HG03139 (cell line): Measurements from ENCODE around the gene PAX7.
"Not testable (repeated sequence)": the region's sequence is repeated elsewhere in the genome, so short reads cannot be mapped to it uniquely, and the experiment has no call there.

ENCODE experiments used
- ATAC-seq: cut with Tn5 transposase; IDR thresholded peaks from one replicate; pipeline ENCODE4 v1.9.1; 2021; ENCODE audit not compliant: unreplicated experiment

The PAX7 gene

DNA sequence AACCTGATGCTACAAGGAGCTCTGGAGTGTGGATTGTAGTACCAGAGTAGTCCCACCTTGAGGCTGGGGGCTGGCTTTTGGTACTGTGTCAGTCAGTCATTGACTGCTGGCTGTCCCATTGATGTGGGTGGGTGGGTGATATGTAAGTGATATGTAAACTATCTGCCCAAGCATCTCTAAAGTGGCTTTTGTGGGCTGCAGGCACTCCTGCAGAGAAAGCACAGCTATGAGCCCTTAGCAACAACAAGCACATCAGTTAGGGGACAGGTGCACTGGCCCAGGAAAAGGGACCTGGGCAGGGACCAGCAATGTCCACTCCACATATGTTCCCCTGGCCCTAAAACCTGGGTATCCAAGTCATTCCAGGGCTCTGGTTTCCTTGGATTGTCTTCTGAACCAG, 118.9 kb downstream of the PAX7 start:
- ATAC-seq = no peak

DNA sequence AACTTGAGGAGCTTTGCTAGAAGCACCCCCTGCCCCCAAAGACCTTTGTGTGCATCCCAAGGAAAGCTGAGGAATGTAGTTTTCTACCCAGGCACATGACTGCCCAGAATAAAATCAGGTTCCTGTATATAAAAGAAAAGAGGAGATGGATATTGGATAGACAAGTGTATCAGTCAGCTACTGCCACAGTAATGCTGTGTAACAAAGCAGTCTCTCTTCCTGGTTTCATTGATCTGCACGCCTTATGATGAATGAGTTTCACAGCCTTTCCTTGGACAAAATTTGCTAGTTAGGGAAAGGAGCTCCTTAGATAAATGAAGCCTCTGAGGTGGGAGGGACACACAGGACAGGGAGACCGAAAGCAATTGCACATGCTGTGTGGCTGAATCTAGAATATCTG, 120.0 kb downstream of the PAX7 start:
- no peak for ATAC-seq

DNA sequence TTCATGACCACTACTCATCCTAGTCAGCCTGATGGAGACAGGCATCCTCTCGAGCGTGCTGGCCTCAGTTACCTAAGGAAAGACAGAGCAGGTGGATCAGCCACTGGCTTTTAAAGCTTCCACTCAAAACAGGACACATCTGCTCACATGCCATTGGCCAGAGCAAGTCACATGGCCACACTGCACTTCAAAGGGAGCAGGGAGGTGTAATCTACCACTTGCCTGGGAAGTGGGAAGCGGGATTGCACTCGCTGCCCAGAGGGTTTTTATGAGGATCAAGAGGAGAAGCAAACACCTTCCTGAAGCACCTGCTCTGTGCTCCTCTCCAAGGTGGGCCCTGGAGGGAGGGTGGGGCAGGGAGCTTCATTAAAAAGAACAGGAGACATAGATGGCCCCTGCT, 120.8 kb downstream of the PAX7 start:
- no peak for ATAC-seq

DNA sequence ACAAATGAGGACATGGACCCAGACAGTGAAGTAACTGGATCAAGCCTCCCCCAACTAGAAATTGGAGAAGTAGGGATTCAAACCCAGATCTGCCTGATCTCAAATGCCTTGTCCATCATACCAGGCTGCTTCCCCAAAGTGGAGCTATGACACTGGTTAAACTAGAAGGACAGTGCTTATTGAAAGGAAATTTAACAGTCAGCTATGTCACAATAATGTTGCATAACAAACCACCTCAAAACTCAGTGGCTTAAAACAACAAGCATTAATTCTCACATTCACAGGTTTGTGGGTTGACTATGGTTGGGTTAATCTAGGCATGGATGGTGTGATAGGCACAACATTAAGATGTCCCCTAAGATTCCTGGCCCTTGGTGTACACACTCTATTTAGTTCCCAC, 121.8 kb downstream of the PAX7 start:
- ATAC-seq = no peak

DNA sequence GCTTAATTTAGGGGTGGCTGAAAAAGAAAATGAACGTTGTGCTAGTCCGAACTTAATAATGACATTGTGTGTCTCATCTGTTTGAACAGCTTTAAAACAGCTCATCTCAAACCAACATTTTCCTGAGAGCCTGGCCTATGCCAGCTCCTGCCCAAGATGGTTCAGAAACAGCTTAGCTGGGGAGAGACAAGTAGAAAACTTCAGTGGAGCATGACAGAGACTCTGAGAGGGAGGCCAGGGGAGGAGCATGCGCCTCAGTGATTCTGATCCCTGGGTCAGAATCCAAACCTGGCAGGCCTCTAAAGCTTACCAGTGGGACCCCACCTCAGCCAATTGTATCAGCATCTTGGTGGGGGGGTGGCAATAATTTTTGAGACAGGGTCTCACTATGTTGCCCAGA, 129.5 kb downstream of the PAX7 start:
- ATAC-seq = no peak

DNA sequence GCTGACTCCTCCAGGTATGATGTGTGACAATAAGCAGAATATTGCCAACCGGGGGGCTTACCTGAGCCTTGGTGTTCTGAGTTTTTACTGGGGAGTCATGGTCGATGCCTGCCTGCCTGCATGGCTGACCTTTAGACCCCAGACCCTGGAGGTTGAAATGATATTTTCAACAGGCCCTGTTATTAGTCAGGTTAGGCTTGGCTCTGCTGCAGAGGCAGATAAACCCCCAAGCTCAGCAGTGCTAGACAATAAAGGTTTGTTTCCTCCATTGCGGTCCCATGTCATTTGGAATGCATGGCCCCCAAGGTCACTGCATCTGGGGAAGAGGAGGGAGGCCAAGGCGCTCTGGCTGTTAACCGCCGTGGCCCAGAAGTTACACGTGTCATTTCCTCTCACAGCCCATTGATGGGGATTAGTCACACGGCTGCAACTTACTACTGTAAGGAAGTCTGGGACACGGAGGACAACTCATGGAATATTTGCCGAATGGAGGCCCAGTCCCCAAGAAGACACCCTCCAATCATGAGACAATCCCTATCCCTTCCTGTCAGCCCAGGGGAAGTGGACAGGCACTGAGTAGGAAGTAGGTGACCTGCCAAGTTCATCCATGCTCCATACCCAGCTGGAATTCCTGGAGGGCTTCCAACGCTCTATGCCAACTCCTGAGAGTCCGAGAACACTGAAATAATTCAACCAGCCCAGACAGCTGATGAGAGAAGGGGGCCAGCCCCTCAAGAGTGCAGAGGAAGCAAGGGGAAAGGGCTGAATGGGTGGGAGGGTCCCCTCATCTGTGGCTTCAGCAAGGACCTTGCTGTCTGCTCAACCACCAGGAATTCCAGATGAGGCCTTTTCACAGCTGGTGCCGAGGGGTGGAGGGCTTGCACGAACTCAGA, 131.5 kb downstream of the PAX7 start:
- ATAC-seq = no peak

DNA sequence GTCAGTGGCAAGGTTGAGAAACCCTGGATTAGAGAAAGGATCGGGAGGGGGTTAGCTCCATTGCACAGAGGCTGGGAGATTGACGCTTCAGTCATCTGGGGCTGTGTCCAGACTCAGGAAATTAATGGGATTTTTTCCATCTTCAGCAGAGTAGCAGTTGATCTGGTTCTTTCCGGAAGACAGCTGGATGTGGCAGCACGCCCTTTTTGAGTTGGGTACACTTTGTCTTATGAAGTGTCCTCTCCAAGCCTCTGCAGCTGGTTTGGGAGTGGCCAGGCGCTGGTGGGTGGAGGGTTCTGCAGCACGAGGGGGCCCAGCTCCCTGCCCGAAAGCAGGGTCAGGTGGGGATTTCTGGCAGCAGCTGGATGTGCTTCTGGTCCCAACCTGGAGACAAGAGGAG, 133.7 kb downstream of the PAX7 start:
- no peak for ATAC-seq

DNA sequence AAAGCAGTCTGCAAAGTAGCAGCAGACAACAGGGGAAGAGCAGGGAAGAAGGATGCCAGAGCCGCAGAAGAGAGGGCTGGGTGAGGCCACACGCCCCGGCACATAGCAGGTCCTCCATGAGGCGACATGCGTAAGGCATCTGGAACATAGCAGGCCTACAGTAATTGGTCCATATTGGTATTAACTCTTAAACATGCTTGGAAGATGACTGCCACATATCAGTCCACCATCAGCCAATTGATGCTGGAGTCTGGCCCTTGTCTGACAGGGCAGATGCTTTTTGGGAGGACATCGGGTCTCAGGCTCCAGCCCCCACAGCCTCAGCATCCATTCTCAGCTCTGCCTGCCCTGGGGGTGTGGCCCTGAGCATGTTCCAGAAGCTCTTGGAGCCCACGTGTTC, 135.1 kb downstream of the PAX7 start:
- no peak for ATAC-seq

DNA sequence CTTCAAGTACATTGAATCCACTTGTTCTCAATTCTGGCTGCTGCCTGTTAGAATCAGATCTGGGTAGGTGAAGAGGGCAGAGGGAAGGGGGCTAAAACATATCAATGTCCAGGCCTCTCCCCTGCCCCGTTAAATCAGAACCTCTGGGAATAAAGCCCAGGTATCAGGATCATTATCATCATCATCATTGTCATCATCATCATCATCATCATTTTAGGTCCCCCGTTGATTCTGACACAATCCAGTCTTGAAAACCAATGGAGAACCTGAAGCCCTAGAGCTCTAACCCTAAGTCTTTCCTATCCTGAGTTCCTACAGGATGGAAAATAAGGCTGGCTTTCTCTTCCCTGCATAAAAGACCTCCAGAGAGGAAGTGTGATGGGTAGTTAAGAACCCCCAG, 135.7 kb downstream of the PAX7 start:
- no peak for ATAC-seq

DNA sequence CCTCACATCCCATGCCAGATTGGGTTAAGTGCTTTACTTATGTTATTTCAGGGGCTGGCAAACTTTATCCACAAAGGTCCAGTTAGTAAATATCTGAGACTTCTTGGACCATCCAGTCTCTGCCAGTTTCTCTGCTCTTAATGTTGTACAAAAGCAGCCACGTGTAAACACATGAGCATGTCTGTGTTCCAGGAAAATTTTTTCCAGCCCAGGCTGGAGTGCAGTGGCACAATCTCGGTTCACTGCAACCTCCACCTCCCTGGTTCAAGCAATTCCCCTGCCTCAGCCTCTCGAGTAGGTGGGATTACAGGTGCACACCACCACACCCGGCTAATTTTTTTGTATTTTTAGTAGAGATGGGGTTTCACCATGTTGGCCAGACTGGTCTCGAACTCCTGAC, 136.9 kb downstream of the PAX7 start:
- not testable (repeated sequence) for ATAC-seq

DNA sequence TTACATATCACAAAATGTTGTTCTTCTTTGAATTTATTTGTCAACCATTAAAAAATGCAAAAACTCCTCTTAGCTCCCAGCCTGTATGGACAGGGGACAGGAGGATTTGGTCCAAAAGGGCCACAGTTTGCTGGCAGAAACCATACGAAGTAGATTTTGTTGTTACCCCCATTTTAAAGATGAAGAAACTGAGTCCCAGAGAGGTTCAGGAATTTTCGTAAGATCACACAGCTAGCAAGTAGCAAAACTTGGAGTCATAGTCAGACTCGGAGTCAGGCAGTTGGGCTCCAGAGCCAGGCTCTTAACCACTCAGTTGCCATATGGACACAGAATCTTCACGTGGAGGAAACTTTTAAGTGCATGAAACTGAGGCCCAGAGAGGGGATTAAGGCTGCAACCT, 137.4 kb downstream of the PAX7 start:
- no peak for ATAC-seq

DNA sequence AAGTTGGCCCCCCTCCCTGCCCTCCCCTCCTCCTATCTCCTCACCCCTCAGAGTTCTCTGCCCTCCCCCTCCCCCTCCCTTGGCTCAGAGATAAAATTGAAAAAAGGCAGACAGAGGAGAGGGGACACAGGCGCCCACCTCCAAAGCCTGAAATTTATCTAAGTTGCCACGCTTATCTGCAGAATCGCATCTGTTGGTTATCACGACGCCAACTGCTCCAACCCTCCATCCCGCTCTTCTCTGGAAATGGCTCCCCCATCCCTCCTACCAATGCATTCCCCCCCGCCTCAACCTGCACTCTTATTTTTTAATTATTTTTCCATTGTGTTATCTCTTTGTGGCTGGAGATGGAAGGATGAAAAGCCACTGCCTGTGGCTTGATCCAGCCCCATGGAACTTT, 138.5 kb downstream of the PAX7 start:
- no peak for ATAC-seq

DNA sequence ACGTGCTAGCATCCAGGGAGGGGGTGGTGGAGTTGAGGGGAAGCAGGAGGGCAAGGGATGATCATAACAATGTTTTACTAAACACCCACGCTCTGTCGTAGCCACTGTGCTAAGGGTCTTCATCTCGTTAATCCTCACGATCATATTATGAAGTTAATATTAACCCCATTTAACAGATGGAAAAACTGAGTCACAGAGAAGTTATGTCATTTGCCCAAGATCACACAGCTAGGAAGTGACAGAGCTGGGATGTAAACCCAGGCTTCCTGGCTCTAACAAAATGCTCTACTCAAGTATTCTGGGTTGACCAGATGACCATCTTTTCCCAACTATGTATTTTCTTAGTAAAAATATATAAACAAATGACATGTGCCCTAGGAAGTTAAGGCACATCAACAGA, 140.2 kb downstream of the PAX7 start:
- ATAC-seq = no peak

DNA sequence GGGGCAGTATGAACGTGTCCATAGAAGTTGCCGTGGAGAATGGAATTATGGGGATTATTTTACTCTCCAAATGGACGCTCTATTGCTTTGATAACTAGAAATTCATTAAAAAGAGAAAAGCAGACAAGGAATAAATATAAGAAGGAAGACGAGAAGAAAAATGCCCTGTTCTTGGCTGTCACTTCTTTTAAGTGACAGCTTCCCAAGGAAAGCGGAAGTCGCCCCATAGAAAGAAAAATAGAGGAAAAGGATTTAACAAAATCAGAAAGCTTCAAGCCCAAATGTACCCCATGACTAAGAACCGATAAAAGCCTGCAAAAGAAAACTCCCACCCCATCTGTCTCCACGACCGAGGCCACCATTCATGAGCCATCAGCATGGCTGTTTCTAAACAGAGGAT, 143.1 kb downstream of the PAX7 start:
- ATAC-seq = no peak

DNA sequence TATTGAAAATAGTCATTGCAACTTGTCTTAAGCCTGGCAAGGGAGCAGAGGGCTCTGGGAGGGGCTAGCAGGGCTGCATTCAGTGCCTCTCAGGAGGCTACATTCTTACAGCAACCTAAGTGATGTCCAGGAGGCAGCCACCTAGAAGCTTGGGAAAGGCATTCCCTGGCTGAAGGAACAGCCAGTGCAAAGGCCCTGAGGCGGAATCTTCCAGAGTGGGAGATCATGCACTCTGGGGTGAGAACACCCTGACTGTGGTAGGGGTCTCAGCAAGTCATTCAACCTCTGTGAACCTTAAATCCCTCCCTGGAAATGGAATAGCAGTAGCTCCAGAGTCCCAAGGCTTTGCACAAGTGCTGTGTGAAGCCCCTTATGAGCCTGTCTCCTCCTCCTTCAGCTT, 144.7 kb downstream of the PAX7 start:
- no peak for ATAC-seq

DNA sequence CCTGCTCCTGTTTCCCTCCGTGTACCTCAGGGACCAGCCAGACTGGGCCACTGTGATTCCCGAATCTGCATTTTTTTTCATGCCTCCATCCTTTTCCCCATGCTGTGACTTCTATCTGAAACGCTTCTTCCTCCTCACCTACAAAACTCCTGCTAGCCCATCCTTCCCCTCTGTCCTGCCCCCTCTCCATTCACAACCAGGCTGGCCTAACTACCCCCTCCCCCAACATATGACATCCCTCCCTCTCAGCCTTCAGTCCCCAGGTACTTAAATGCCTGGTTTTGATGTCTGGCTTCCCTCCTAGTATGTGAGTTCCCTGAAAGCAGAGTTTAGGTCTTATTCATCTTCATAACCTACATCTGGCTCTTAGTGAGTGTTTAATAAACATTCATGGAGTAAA, 146.1 kb downstream of the PAX7 start:
- ATAC-seq = no peak

DNA sequence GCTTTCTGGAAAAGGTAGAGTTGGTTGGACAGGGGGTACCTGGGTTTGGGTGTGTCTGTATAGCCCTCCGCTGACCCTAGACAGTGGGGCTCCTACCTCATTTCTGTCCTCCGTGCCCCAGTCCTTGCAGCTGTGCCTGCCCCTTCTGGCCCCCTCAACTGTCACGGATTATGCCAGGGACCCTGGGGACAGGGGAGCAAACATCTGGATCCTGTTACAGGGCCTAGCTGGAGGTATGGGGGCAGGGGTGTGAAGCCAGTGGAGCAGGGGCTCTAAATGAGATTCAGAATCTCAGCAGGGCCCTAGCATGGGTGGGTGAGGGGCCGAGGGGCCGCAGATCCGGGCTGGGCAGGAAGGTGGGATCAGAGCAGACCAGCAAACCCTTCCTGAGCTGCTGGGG, 147.8 kb downstream of the PAX7 start:
- ATAC-seq = no peak

DNA sequence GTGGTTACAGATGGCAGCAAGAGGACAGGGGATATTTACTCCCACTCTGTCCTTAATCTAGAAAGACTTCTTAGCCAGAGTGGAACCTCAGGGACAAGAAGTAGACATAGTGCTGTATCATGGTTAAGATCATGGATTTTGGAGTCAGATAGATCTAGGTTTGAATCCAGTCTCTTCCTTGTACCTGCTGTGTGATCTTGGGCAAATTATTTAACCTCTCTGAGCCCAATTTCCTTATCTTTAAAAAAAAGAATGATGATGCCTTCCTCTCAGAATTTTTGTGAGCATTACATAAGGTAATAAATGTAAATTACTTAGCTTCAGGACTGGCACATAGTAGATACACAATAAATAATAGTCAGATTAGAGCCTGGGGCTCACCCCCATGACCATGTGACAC, 150.4 kb downstream of the PAX7 start:
- no peak for ATAC-seq

DNA sequence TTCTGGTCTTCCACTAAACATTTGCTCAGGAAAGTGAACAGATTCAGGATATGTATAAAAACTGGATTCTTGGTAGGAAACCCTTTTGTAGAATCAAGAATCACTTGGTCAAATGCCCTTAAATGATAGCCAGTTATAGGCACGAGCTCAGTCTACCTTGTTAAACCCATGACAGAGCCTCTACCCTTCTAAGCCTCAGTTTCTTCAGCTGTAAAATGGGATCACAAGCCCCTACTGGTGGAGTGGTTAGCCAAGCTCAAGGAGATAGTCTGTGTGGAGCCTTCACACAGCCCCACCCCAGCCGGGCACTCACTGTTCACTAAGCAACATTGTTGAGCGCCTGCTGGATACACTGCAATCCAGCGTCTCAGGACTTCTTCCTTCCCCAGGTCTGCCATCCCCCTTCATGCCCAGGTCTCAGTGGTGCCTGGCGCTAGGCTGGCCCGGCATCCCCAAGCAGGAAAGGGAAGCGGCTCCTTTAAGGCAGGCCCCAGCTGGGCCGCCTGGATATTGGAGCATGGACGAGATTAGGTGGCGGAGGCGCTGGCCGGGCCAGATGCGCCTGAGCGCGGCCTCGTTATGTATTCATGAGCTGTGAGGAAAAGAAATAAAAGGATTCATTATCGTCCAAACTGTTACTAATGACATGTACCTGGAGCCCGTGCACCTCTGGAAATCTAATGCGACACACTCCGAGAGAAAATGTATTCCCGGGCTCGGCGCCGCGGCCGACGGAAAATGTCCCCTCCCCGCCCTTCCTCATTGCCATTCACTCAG, 153.2 kb downstream of the PAX7 start:
- ATAC-seq = no peak

DNA sequence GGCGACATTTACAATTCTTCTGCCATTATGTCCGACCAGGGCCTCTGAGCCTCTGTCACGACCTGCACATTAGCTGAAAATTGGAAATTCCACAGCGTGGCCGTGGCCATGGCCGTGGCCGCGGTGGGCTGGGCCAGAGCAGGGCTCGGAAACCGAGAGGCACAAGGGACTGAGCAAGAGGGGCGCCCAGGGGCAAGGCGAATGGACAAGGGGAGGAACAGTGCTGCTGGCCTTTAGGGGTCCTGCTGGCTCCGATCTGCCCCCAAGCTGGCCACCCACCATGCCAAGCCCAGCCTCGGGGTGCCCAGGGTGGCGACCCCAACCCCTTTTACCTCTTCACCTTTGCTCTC, 153.8 kb downstream of the PAX7 start:
- ATAC-seq = no peak

DNA sequence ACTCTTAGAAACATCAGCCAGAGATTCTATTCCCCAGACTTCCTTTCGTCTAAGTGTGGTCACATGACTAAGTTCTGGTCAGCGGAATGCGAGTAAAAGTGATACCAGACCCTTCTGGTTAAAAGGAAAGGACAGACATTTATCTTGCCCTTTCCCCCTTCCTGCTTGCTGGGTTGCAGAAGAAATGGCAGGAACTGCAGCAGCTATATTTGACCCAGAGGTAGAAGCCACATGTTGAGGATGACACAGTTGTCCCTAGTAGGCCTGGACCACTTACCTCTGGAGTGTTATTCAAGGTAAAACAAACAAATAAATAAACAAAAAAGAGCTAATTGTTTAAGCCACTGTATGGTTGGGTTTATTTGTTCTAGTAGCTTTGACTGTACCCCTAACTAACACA, 155.5 kb downstream of the PAX7 start:
- ATAC-seq = no peak

DNA sequence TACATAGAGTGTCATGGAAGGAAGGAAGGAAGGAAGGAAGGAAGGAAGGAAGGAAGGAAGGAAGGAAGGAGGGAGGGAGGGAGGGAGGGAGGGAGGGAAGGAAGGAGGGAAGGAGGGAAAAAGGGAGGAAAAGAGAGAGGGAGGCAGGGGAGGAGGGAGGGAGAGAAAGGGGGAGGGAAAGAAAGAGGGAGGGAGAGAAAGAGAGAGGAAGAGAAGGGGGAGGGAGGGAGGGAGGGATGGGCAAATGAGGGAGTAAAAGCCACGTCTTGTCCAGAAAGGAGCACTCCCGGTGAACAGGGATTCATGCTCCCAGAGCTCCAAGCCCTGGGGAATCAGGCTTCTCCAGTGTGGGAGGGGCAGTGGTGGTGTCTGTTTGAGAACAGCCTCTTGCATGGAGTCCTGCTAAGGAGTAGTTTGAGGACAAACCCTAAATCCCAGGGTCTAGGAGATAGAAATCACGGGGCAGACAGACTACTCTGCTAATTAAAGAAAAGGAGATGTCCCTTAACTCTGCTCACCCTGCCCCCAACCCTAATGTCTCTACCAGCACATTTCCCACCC, 157.3 kb downstream of the PAX7 start:
- ATAC-seq = no peak
